Subcutaneous adipose tissue (tissue), 4 donors: ENCODE data around the gene OR4D9. TPM values are rescaled to one million over a fixed set of nuclear protein-coding genes. Genes with fewer than 3 reads are reported as not detected.

Source experiments
- CTCF ChIP-seq: fragments of 450-650 bp; IDR thresholded peaks from one replicate; pipeline ENCODE4 v1.5.1; 2016; ENCODE audit warnings: low read depth, mild to moderate bottlenecking, control low read depth, antibody characterized with exemption, moderate library complexity
- total RNA-seq, 4 donors: library from RNA; depleted of rRNA; stranded (reverse); fragments of >200 nt; gene quantifications; one replicate each; pipeline ENCODE4 v1.1.0, GENCODE V29; 2016

The OR4D9 gene
- total RNA-seq, 4 donors from 2014 or later, result not detected

GRCh38 chr11:59503276-59503675 is 8.1 kb upstream of the OR4D9 start, which contains the start of gene OR4D11:
TSS of gene OR4D11 (plus strand) at chr11:59503576. CDS start at chr11:59503576, 0 bp downstream.
- TF ChIP-seq CTCF, result no peak

- no peak for TF ChIP-seq CTCF
Observed at GRCh38 chr11:59511675-59512074, 336 bp downstream of the OR4D9 start.

- no peak for TF ChIP-seq CTCF
Observed at GRCh38 chr11:59520741-59521140, 9.4 kb downstream of the OR4D9 start.

- TF ChIP-seq CTCF, result no peak
Observed at GRCh38 chr11:59523541-59523940, 12.2 kb downstream of the OR4D9 start.

GRCh38 chr11:59528711-59529110 is 17.4 kb downstream of the OR4D9 start:
- no peak for TF ChIP-seq CTCF

- no peak for TF ChIP-seq CTCF
Observed at GRCh38 chr11:59532620-59533019, 21.3 kb downstream of the OR4D9 start.

GRCh38 chr11:59534676-59535075 is 23.3 kb downstream of the OR4D9 start:
- TF ChIP-seq CTCF, result no peak
